ENCODE results near the gene ALPI.

GRCh38 chr2:232482301-232483238 lies 26.6 kb downstream of the ALPI start:
- no peak for TF ChIP-seq CTCF (IDR thresholded peaks at IDR 0.05)
- TF ChIP-seq REST (IDR thresholded peaks at IDR 0.05; ENCODE audit: insufficient read depth in 1 of 2, low read depth in 2 of 2, low read length in 1 of 2) = no peak
- TF ChIP-seq POLR2AphosphoS5 (IDR thresholded peaks at IDR 0.05; ENCODE audit: low read depth, low read length) = no peak
- TF ChIP-seq SIN3A (IDR thresholded peaks at IDR 0.05; ENCODE audit: borderline replicate concordance, insufficient read depth, low read depth, low read length) = no peak
